Naive thymus-derived CD8-positive, alpha-beta T cell (primary cell): ENCODE measurements around the gene DMRTA2. TPM values are rescaled to one million over a fixed set of nuclear protein-coding genes. Genes with fewer than 3 reads are reported as not detected.

ENCODE experiments used
- ATAC-seq, 2 donors: fragments of 150-1000 bp; cut with Tn5 transposase in 1 of 2; sonication (Bioruptor Pico), chemical (Tn5 transposase) in 1 of 2; 1 replicate in 1 of 2; 2 replicates in 1 of 2; pipeline ENCODE4 v1.10.0; 2021; ENCODE audit warnings: mild to moderate bottlenecking in 2 of 2, moderate library complexity in 2 of 2
- POLR2A ChIA-PET: fragments of 350-600 bp; sonication (Branson Sonifier 250); formaldehyde crosslinking; loops from one replicate; lab custom pipeline; 2021; ENCODE audit warnings: antibody characterized with exemption; lab: Charles Lee
- DNase-seq, 10 donors: peaks; one replicate each; pipeline versions ENCODE4 v3.0.0 to v3.0.0-alpha.2; 2020 to 2022
- H3K27ac Mint-ChIP-seq, 10 donors: one replicate each; pipeline ENCODE4 v1.8.0; 2020 to 2022; ENCODE audit warnings: mild to moderate bottlenecking in 10 of 10, mixed read lengths in 10 of 10, moderate library complexity in 4 of 10, inconsistent platforms in 1 of 10
- H3K27me3 Mint-ChIP-seq, 5 donors: one replicate each; pipeline ENCODE4 v1.8.0; 2021 to 2022; ENCODE audit warnings: mixed read lengths in 5 of 5
- H3K36me3 Mint-ChIP-seq, 3 donors: one replicate each; pipeline ENCODE4 v1.8.0; 2020 to 2022; ENCODE audit warnings: mixed read lengths in 3 of 3, mild to moderate bottlenecking in 2 of 3, inconsistent platforms in 1 of 3
- H3K4me1 Mint-ChIP-seq, 4 donors: one replicate each; pipeline ENCODE4 v1.8.0; 2021 to 2022; ENCODE audit warnings: mixed read lengths in 4 of 4
- H3K4me3 Mint-ChIP-seq, 10 donors: one replicate each; pipeline ENCODE4 v1.8.0; 2020 to 2022; ENCODE audit warnings: mild to moderate bottlenecking in 10 of 10, mixed read lengths in 10 of 10, moderate library complexity in 6 of 10, inconsistent platforms in 1 of 10
- H3K9me3 Mint-ChIP-seq, 9 donors: one replicate each; pipeline ENCODE4 v1.8.0; 2020 to 2022; ENCODE audit warnings: mixed read lengths in 9 of 9, mild to moderate bottlenecking in 3 of 9, inconsistent platforms in 1 of 9, moderate library complexity in 1 of 9
- polyA plus RNA-seq, 3 donors: library from polyadenylated mRNA; unstranded; fragments of 300-500 nt; fragmentation: Illumina TruSeq; gene quantifications; one replicate each; pipeline ENCODE4 v1.2.3, GENCODE V29; 2021
- total RNA-seq, 8 experiments: library from RNA in 2 of 8; stranded (reverse) in 2 of 8; gene quantifications; one replicate each; pipeline ENCODE4 v1.2.3 and lab custom pipeline; 2021 to 2026

Gene DMRTA2
- total and polyA plus RNA-seq, 5 experiments from 2014 or later: not detected

DNA sequence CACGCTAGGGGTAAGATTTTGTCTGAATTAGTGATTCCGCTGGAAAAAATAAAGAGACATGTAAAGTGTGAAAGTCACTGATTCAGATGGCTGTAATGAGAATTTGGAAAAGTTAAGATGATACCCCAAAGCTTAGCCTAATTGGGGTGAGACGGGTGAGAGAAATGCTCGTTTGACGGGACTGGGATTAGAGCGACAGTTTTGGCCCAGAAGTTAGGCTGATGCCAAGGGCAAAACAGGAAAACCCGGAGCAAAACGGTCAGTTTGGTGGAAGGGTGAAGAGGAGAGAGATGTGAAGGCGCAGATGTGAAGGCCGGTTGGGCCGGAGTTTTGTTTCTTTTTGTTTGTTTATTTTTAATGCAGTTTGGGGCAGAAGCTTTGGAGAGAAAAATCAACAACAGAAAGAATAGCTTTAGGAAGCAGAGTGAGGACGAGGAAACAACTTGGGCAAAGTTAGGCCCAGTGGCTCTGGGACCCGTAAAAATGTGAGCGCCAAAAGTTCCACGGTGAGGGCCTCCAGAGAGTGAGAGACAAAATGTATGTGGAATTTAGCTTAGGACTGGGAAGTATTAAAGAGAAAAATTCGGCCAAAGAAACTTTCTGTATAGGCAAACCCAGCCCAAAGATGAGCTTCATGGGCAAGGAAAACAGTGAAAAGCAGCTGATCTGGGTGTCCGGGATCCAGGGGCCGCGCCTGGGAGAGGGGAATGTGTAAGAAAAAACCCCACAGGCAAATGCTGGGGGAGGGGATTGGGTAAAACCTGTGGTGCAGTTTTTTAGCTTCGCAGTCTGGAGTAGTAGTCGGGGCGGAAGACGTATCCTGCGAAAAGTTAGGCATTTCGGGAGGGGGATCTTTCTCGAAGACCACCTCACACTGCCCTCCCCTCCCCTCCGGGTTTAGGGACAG, 1.2 kb downstream of the DMRTA2 start:
- peak overlapping the region; percentile 46 to 78 (median 65) for H3K4me3 Mint-ChIP-seq
- peak overlapping the region in 2 of 10 donors; percentile 36 to 37 for H3K27ac Mint-ChIP-seq
- peaks cover 0 to 8% (median 0%) of the 10 kb centered on the region in 3 donors for H3K36me3 Mint-ChIP-seq
- peaks cover 35 to 89% (median 65%) of the 10 kb centered on the region in 5 donors for H3K27me3 Mint-ChIP-seq
- ATAC-seq (no peak), DNase-seq (no peak)
- POLR2A ChIA-PET: no interaction called here
- peaks cover 0 to 3% (median 0%) of the 10 kb centered on the region in 9 donors for H3K9me3 Mint-ChIP-seq
- H3K4me1 Mint-ChIP-seq: peaks cover 36 to 72% (median 57%) of the 10 kb centered on the region in 4 donors

GRCh38 chr1:50421366-50421748, 1.9 kb downstream of the DMRTA2 start:
- ATAC-seq: no peak
- peaks cover 0 to 3% (median 0%) of the 10 kb centered on the region in 9 donors for H3K9me3 Mint-ChIP-seq
- no peak for DNase-seq
- H3K4me1 Mint-ChIP-seq: peaks cover 35 to 75% (median 62%) of the 10 kb centered on the region in 4 donors
- H3K27ac Mint-ChIP-seq: no peak overlapping the region
- POLR2A ChIA-PET: no interaction called here
- peak overlapping the region in 7 of 10 donors; percentile 8 to 75 (median 63) for H3K4me3 Mint-ChIP-seq
- H3K27me3 Mint-ChIP-seq: peaks cover 38 to 89% (median 68%) of the 10 kb centered on the region in 5 donors
- H3K36me3 Mint-ChIP-seq: peaks cover 0 to 8% (median 0%) of the 10 kb centered on the region in 3 donors

- Mint-ChIP-seq H3K4me3 (peak overlapping the region in 6 of 10 donors; percentile 32 to 73 (median 60)), H3K9me3 (peaks cover 0 to 3% (median 0%) of the 10 kb centered on the region in 9 donors), H3K27ac (peak overlapping the region in 1 of 10 donors; percentile 75), H3K36me3 (peaks cover 0 to 8% (median 0%) of the 10 kb centered on the region in 3 donors), H3K27me3 (peaks cover 38 to 89% (median 68%) of the 10 kb centered on the region in 5 donors), H3K4me1 (peaks cover 35 to 73% (median 61%) of the 10 kb centered on the region in 4 donors)
- DNase-seq (no peak), ATAC-seq (no peak)
- POLR2A ChIA-PET: no interaction called here
These were observed 2.4 kb downstream of the DMRTA2 start for GRCh38 chr1:50420689-50421365.

- ATAC-seq: no peak
- Mint-ChIP-seq H3K4me3 (peak overlapping the region in 9 of 10 donors; percentile 25 to 73 (median 57)), H3K27me3 (peaks cover 38 to 87% (median 63%) of the 10 kb centered on the region in 5 donors), H3K4me1 (peaks cover 35 to 69% (median 57%) of the 10 kb centered on the region in 4 donors), H3K27ac (peak overlapping the region in 1 of 10 donors; percentile 75), H3K9me3 (peaks cover 0 to 3% (median 0%) of the 10 kb centered on the region in 9 donors), H3K36me3 (peaks cover 0 to 8% (median 0%) of the 10 kb centered on the region in 3 donors)
- DNase-seq: no peak
- POLR2A ChIA-PET: no interaction called here
These were observed 3.2 kb downstream of the DMRTA2 start for GRCh38 chr1:50419907-50420677.

- H3K27me3 Mint-ChIP-seq: peaks cover 41 to 87% (median 63%) of the 10 kb centered on the region in 5 donors
- no peak for DNase-seq
- H3K9me3 Mint-ChIP-seq: peaks cover 0 to 3% (median 0%) of the 10 kb centered on the region in 9 donors
- peaks cover 0 to 3% (median 0%) of the 10 kb centered on the region in 3 donors for H3K36me3 Mint-ChIP-seq
- POLR2A ChIA-PET: no interaction called here
- H3K27ac Mint-ChIP-seq: peak overlapping the region in 1 of 10 donors; percentile 34
- peaks cover 28 to 62% (median 49%) of the 10 kb centered on the region in 4 donors for H3K4me1 Mint-ChIP-seq
- H3K4me3 Mint-ChIP-seq: peak overlapping the region in 7 of 10 donors; percentile 15 to 70 (median 50)
- no peak for ATAC-seq
These were observed 3.9 kb downstream of the DMRTA2 start for GRCh38 chr1:50419192-50419906.

- POLR2A ChIA-PET: no interaction called here
- Mint-ChIP-seq H3K4me3 (peak overlapping the region in 4 of 10 donors; percentile 14 to 54 (median 43)), H3K4me1 (peaks cover 23 to 55% (median 44%) of the 10 kb centered on the region in 4 donors), H3K9me3 (peaks cover 0 to 5% (median 0%) of the 10 kb centered on the region in 9 donors), H3K27ac (no peak overlapping the region), H3K36me3 (no peaks in the 10 kb centered on the region), H3K27me3 (peaks cover 42 to 87% (median 63%) of the 10 kb centered on the region in 5 donors)
- ATAC-seq (no peak), DNase-seq (no peak)
These were observed 4.6 kb downstream of the DMRTA2 start for GRCh38 chr1:50418600-50419109.

DNA sequence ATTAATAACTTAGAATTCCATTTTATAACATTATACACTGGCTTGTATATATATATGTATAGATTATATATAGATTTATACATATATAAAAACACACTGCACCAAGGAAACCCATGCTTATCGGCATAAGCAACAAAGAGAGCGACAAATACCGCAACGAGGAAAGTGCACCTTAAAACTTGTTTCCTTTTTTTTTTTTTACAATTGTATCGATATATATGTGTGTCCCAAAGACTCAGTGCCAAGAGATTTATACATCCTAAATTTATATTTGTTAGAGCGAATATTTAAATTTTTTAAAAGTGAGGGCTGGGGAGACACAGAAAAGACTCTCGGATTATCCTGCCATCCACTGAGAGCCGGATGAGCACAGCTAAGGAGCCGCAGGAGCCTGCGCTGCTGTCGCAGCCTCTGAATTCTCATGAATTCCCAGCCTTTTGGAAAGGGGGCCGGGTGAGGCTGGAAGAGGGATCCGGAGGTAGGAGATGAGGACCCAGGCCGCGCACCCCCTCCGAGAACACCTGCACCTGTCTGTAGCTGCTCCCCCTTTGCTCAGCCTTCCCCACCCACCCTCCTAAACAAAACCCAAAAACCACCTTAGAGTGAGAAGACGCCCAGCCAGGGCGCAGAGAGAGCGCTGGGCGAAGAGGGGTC, 5.2 kb downstream of the DMRTA2 start:
- ATAC-seq (no peak), DNase-seq (no peak)
- H3K27ac Mint-ChIP-seq: no peak overlapping the region
- no peaks in the 10 kb centered on the region for H3K36me3 Mint-ChIP-seq
- POLR2A ChIA-PET: no interaction called here
- H3K4me3 Mint-ChIP-seq: peak overlapping the region in 6 of 10 donors; percentile 10 to 59 (median 35)
- peaks cover 21 to 49% (median 40%) of the 10 kb centered on the region in 4 donors for H3K4me1 Mint-ChIP-seq
- H3K27me3 Mint-ChIP-seq: peaks cover 44 to 87% (median 63%) of the 10 kb centered on the region in 5 donors
- H3K9me3 Mint-ChIP-seq: peaks cover 0 to 10% (median 0%) of the 10 kb centered on the region in 9 donors

DNA sequence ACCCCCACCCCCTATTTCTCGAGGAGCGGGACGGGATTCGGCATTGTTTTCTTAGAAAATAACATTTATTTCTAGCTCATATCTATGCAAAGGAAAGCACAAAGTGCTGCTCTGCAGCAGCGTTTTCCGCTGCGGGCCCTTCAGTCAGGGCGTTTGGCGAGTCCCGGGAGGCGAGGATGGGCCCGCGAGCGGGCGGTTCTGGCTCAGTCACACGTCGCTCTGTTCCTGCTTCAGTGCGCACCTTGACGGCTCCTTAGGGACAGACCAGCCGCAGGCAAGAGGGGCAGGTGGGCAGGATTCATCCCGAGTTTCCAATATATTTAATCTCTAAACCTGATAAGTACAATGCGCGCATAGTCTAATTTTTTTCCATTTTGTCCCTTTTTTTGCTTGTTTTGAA, 5.7 kb downstream of the DMRTA2 start:
- ATAC-seq (no peak), DNase-seq (no peak)
- POLR2A ChIA-PET: no interaction called here
- peaks cover 17 to 43% (median 34%) of the 10 kb centered on the region in 4 donors for H3K4me1 Mint-ChIP-seq
- H3K9me3 Mint-ChIP-seq: peaks cover 0 to 16% (median 2%) of the 10 kb centered on the region in 9 donors
- peaks cover 41 to 84% (median 64%) of the 10 kb centered on the region in 5 donors for H3K27me3 Mint-ChIP-seq
- H3K36me3 Mint-ChIP-seq: no peaks in the 10 kb centered on the region
- peak overlapping the region in 6 of 10 donors; percentile 1 to 59 (median 36) for H3K4me3 Mint-ChIP-seq
- no peak overlapping the region for H3K27ac Mint-ChIP-seq

DNA sequence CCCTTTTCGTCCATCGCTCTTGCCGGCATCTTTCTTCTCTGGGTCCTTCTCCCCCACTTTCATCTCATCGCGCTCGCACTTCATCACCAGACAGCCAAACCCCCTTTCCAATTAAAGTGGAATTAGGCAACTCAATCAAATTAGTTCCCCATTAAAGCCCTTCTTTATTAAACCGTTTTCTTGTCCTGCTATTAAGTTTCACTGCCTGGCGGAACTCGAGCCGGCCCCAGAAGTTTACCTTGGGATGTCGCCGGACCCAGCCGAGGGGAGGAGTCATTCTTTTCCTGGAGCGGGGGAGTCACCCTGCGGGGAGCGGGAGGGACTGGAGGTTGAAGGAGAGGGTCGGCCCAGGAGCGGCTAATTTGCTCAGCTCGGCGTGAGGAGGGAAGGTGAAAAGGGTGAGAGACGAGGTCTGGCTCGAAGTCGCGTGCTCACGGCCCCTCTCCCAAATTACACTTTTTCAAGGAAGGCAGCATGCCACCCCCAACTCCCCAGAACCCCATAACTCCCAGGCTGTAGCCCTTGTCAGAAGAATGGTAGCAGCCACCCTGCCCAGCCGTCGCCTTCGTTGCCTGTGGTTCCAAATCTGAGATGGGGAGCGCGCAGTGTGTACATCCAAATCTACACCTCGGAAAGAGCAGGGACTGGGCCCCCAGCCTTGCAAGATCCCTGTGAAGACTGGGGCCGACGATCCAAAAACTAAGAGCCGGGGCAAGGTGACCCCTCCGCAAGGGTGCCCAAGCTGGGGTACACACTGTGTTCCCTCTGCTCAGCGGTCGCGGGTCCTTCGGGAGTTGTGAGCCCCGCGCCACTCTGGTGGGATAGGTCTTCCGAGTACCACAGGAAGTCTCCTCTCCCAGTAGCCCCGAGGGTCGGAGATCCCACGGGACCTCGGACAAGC, 6.4 kb downstream of the DMRTA2 start:
- ATAC-seq: no peak
- POLR2A ChIA-PET: no interaction called here
- Mint-ChIP-seq H3K9me3 (peaks cover 0 to 17% (median 3%) of the 10 kb centered on the region in 9 donors), H3K27ac (peak overlapping the region in 1 of 10 donors; percentile 71), H3K4me1 (peaks cover 12 to 36% (median 28%) of the 10 kb centered on the region in 4 donors), H3K36me3 (no peaks in the 10 kb centered on the region), H3K27me3 (peaks cover 35 to 77% (median 61%) of the 10 kb centered on the region in 5 donors), H3K4me3 (peak overlapping the region in 4 of 10 donors; percentile 8 to 54 (median 32))
- no peak for DNase-seq

- no peak for DNase-seq
- peaks cover 32 to 74% (median 58%) of the 10 kb centered on the region in 5 donors for H3K27me3 Mint-ChIP-seq
- peaks cover 9 to 31% (median 24%) of the 10 kb centered on the region in 4 donors for H3K4me1 Mint-ChIP-seq
- H3K27ac Mint-ChIP-seq: no peak overlapping the region
- ATAC-seq: no peak
- peak overlapping the region in 3 of 10 donors; percentile 8 to 54 (median 32) for H3K4me3 Mint-ChIP-seq
- POLR2A ChIA-PET: no interaction called here
- peaks cover 0 to 17% (median 3%) of the 10 kb centered on the region in 9 donors for H3K9me3 Mint-ChIP-seq
- H3K36me3 Mint-ChIP-seq: no peaks in the 10 kb centered on the region
These were observed 7.1 kb downstream of the DMRTA2 start for GRCh38 chr1:50416150-50416527.
